GM18858 (cell line): ENCODE results near the gene PCDHB5.
"Not testable (repeated sequence)": the region's sequence is repeated elsewhere in the genome, so short reads cannot be mapped to it uniquely, and the experiment has no call there.

ENCODE experiments used
- ATAC-seq: cut with Tn5 transposase; IDR thresholded peaks from one replicate; pipeline ENCODE4 v1.9.1; 2021; ENCODE audit not compliant: unreplicated experiment

Gene PCDHB5

DNA sequence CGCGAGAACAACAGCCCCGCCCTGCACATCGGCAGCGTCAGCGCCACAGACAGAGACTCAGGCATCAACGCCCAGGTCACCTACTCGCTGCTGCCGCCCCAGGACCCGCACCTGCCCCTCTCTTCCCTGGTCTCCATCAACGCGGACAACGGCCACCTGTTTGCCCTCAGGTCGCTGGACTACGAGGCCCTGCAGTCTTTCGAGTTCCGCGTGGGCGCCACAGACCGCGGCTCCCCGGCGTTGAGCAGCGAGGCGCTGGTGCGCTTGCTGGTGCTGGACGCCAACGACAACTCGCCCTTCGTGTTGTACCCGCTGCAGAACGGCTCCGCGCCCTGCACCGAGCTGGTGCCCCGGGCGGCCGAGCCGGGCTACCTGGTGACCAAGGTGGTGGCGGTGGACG lies 16.6 kb downstream of the PCDHB5 start:
- ATAC-seq: not testable (repeated sequence)

DNA sequence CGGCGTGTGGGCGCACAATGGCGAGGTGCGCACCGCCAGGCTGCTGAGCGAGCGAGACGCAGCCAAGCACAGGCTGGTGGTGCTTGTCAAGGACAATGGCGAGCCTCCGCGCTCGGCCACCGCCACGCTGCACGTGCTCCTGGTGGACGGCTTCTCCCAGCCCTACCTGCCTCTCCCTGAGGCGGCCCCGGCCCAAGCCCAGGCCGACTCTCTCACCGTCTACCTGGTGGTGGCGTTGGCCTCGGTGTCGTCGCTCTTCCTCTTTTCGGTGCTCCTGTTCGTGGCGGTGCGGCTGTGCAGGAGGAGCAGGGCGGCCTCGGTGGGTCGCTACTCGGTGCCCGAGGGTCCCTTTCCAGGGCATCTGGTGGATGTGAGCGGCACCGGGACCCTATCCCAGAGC lies 17.1 kb downstream of the PCDHB5 start:
- not testable (repeated sequence) for ATAC-seq

- ATAC-seq: no peak
Observed at GRCh38 chr5:141155540-141156374, 20.8 kb downstream of the PCDHB5 start.

DNA sequence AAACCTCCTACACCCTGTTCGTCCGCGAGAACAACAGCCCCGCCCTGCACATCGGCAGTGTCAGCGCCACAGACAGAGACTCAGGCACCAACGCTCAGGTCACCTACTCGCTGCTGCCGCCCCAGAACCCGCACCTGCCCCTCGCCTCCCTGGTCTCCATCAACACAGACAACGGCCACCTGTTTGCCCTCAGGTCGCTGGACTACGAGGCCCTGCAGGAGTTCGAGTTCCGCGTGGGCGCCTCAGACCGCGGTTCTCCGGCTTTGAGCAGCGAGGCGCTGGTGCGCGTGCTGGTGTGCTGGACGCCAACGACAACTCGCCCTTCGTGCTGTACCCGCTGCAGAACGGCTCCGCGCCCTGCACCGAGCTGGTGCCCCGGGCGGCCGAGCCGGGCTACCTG lies 22.4 kb downstream of the PCDHB5 start:
- ATAC-seq: not testable (repeated sequence)

- ATAC-seq: not testable (repeated sequence)
Observed at GRCh38 chr5:141157901-141158300, 22.9 kb downstream of the PCDHB5 start.

GRCh38 chr5:141172381-141173204 lies 37.6 kb downstream of the PCDHB5 start, which contains the start of gene PCDHB7:
PCDHB7 (plus strand) TSS chr5:141172644; CDS start chr5:141172836, 192 bp downstream.
- no peak for ATAC-seq

DNA sequence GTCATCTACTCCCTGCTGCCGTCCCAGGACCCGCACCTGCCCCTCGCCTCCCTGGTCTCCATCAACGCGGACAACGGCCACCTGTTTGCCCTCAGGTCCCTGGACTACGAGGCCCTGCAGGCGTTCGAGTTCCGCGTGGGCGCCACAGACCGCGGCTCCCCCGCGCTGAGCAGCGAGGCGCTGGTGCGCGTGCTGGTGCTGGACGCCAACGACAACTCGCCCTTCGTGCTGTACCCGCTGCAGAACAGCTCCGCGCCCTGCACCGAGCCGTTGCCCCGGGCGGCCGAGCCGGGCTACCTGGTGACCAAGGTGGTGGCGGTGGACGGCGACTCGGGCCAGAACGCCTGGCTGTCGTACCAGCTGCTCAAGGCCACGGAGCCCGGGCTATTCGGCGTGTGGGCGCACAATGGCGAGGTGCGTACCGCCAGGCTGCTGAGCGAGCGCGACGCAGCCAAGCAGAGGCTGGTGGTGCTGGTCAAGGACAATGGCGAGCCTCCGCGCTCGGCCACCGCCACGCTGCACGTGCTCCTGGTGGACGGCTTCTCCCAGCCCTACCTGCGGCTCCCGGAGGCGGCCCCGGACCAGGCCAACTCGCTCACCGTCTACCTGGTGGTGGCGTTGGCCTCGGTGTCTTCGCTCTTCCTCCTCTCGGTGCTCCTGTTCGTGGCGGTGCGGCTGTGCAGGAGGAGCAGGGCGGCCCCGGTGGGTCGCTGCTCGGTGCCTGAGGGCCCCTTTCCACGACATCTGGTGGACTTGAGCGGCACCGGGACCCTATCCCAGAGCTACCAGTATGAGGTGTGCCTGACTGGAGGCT lies 39.5 kb downstream of the PCDHB5 start:
- ATAC-seq: not testable (repeated sequence)

DNA sequence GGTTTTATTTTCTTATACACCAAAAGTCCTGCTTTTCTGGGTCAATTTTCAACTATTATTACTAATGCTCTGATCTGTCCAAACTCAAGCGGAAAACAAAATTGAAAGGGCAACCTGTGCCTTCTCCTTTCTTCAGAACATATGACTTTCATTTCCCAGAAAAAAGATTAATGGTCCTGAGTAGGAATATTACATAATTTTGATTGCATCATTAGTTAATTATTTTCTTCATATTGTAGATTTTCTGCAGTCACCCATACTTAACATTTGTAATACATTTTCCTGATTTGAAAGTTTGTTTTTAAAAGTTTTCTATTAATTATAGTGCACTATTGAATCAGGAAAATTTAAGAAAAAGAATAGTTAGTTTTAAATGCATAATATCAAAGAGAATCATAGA lies 40.9 kb downstream of the PCDHB5 start:
- ATAC-seq: no peak

- not testable (repeated sequence) for ATAC-seq
Observed at GRCh38 chr5:141177577-141178191, 42.7 kb downstream of the PCDHB5 start, which contains the start of gene PCDHB8. PCDHB8 (plus strand) TSS chr5:141177790; CDS start chr5:141178035, 245 bp downstream.

DNA sequence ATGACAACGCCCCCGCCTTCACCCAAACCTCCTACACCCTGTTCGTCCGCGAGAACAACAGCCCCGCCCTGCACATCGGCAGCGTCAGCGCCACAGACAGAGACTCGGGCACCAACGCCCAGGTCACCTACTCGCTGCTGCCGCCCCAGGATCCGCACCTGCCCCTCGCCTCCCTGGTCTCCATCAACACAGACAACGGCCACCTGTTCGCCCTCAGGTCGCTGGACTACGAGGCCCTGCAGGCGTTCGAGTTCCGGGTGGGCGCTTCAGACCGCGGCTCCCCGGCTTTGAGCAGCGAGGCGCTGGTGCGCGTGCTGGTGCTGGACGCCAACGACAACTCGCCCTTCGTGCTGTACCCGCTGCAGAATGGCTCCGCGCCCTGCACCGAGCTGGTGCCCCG lies 44.4 kb downstream of the PCDHB5 start:
- not testable (repeated sequence) for ATAC-seq

DNA sequence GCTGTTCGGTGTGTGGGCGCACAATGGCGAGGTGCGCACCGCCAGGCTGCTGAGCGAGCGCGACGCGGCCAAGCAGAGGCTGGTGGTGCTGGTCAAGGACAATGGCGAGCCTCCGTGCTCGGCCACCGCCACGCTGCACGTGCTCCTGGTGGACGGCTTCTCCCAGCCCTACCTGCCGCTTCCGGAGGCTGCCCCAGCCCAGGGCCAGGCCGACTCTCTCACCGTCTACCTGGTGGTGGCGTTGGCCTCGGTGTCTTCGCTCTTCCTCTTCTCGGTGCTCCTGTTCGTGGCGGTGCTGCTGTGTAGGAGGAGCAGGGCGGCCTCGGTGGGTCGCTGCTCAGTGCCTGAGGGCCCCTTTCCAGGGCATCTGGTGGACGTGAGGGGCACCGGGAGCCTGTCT lies 44.9 kb downstream of the PCDHB5 start:
- not testable (repeated sequence) for ATAC-seq

- no peak for ATAC-seq
Observed at GRCh38 chr5:141180313-141180712, 45.3 kb downstream of the PCDHB5 start.

- ATAC-seq: no peak
Observed at GRCh38 chr5:141182248-141182647, 47.2 kb downstream of the PCDHB5 start, which contains the start of gene PCDHB16. PCDHB16 (plus strand) TSS chr5:141182387; CDS start chr5:141182560, 173 bp downstream.

DNA sequence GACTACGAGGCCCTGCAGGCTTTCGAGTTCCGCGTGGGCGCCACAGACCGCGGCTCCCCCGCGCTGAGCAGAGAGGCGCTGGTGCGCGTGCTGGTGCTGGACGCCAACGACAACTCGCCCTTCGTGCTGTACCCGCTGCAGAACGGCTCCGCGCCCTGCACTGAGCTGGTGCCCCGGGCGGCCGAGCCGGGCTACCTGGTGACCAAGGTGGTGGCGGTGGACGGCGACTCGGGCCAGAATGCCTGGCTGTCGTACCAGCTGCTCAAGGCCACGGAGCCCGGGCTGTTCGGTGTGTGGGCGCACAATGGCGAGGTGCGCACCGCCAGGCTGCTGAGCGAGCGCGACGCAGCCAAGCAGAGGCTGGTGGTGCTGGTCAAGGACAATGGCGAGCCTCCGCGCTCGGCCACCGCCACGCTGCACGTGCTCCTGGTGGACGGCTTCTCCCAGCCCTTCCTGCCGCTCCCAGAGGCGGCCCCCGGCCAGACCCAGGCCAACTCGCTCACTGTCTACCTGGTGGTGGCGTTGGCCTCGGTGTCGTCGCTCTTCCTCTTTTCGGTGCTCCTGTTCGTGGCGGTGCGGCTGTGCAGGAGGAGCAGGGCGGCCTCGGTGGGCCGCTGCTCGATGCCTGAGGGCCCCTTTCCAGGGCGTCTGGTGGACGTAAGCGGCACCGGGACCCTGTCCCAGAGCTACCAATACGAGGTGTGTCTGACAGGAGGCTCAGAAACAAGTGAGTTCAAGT lies 49.3 kb downstream of the PCDHB5 start:
- not testable (repeated sequence) for ATAC-seq

- no peak for ATAC-seq
Observed at GRCh38 chr5:141186897-141187512, 52.0 kb downstream of the PCDHB5 start, which contains the start of gene PCDHB9. PCDHB9 (plus strand) TSS chr5:141187161; CDS start chr5:141187319, 158 bp downstream.
